Esophagus squamous epithelium (tissue), 5 donors: ENCODE measurements around the gene ISL2. TPM values are rescaled to one million over a fixed set of nuclear protein-coding genes. Genes with fewer than 3 reads are reported as not detected.

Source experiments
- DNase-seq: peaks from one replicate; lab custom pipeline; 2025; lab: John Stamatoyannopoulos, UW
- H3K27ac ChIP-seq, 4 donors: fragments of 200-600 bp; sonication (generic); one replicate each; pipeline ENCODE4 v1.5.1; 2016 to 2019; ENCODE audit warnings: mild to moderate bottlenecking in 1 of 4
- H3K27me3 ChIP-seq, 4 donors: fragments of 200-600 bp; sonication (generic); 1 replicate in 3 of 4; 2 replicates in 1 of 4; pipeline versions ENCODE4 v1.5.1 to v1.6.0; 2017 to 2021; ENCODE audit warnings: antibody characterized with exemption in 1 of 4
- H3K36me3 ChIP-seq, 3 donors: fragments of 200-600 bp; sonication (generic); one replicate each; pipeline ENCODE4 v1.5.1; 2016 to 2019
- H3K4me1 ChIP-seq, 3 donors: fragments of 200-600 bp; sonication (generic); one replicate each; pipeline ENCODE4 v1.5.1; 2017 to 2019
- H3K4me3 ChIP-seq, 4 donors: fragments of 200-600 bp; sonication (generic); 1 replicate in 3 of 4; 2 replicates in 1 of 4; pipeline ENCODE4 v1.5.1; 2016 to 2019; ENCODE audit warnings: mild to moderate bottlenecking in 2 of 4, moderate library complexity in 1 of 4
- H3K9me3 ChIP-seq, 3 donors: fragments of 200-600 bp; sonication (generic); one replicate each; pipeline ENCODE4 v1.5.1; 2016 to 2019
- POLR2A ChIP-seq, 4 donors: fragments of 450-650 bp; IDR thresholded peaks; one replicate each; pipeline ENCODE4 v1.6.1; 2017; ENCODE audit warnings: antibody characterized with exemption in 4 of 4, mild to moderate bottlenecking in 4 of 4, moderate library complexity in 3 of 4
- WGBS, 2 donors: methylation state at CpG; one replicate each; pipeline ENCODE4 v1.1.5; 2018; 5-methylcytosine and 5-hydroxymethylcytosine counted together
- intact Hi-C: fragments of 100-400 bp; cut with DNase I; formaldehyde crosslinking; loops from one replicate; pipeline ENCODE4 v1.15.0; 2022
- total RNA-seq, 4 donors: library from RNA; depleted of rRNA; stranded (reverse); fragments of >200 nt; gene quantifications; one replicate each; pipeline ENCODE4 v1.1.0, GENCODE V29; 2016
- TF ChIP-seq, protein P1 (sequence below), 6 experiments: fragments of 450-650 bp in 4 of 6; fragments of 200-600 bp in 2 of 6; sonication (generic) in 2 of 6; IDR thresholded peaks; one replicate each; pipeline ENCODE4 v1.5.1; 2016 to 2019; ENCODE audit warnings: antibody characterized with exemption in 6 of 6, mild to moderate bottlenecking in 4 of 6, moderate library complexity in 4 of 6
- donor health status: DM: yes; HTN: yes; CAD: no.

Gene ISL2
- total RNA-seq, 4 donors from 2014 or later = 0.22 to 0.95 (median 0.70) TPM; not detected in 1

DNA sequence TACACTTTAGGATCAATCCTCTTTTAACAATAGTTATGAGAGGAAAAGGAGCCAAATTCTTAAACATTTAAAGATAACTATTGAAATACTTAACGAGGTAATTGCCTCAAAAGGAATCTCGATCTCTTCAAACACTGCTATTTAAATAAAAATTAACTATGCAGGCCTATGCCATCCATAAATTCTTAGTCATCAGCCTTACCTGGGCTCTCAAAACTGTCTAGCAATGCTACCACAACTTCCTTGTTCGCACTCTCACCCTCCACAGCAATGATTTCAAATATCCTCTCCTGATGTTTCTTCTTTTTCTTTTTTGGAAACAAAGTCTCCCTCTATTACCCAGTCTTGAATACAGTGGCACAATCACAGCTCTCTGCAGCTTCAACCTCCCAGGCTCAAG, 37.6 kb upstream of the ISL2 start:
- no peak for DNase-seq
- intact Hi-C loops = no loop called here
- H3K4me3 ChIP-seq = no peak overlapping the region
- no peaks in the 10 kb centered on the region for H3K36me3 ChIP-seq
- no peak overlapping the region for H3K27ac ChIP-seq
- no peaks in the 10 kb centered on the region for H3K27me3 ChIP-seq
- no peaks in the 10 kb centered on the region for H3K9me3 ChIP-seq
- TF ChIP-seq POLR2A (IDR thresholded peaks at IDR 0.05) = no peak
- TF ChIP-seq, protein P1, sequence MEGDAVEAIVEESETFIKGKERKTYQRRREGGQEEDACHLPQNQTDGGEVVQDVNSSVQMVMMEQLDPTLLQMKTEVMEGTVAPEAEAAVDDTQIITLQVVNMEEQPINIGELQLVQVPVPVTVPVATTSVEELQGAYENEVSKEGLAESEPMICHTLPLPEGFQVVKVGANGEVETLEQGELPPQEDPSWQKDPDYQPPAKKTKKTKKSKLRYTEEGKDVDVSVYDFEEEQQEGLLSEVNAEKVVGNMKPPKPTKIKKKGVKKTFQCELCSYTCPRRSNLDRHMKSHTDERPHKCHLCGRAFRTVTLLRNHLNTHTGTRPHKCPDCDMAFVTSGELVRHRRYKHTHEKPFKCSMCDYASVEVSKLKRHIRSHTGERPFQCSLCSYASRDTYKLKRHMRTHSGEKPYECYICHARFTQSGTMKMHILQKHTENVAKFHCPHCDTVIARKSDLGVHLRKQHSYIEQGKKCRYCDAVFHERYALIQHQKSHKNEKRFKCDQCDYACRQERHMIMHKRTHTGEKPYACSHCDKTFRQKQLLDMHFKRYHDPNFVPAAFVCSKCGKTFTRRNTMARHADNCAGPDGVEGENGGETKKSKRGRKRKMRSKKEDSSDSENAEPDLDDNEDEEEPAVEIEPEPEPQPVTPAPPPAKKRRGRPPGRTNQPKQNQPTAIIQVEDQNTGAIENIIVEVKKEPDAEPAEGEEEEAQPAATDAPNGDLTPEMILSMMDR (IDR thresholded peaks at IDR 0.05) = no peak
- 72 to 82% methylated on average over 3 of the region's 3 CpGs for WGBS, 2 donors
- H3K4me1 ChIP-seq = peaks cover 0 to 22% (median 3%) of the 10 kb centered on the region in 3 donors

DNA sequence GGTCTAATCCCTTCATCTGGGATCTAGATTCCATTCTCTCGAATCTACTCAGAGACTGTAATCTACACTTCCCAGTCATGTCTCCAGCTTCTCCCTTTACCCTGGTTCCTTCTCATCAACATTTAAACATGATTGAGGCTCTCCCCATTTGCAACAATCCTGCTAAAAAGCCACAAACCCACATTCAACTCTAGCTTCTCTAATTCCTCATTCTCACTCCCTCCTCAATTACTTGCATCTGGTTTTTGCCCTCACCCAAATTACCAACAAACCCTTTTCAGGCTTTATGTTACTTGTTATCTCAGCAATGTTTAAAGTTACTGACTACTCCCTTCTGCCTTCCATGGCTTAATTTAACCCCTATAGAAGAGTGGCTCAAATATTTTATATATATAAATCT, 36.8 kb upstream of the ISL2 start:
- no peak overlapping the region for H3K4me3 ChIP-seq
- TF ChIP-seq POLR2A (IDR thresholded peaks at IDR 0.05) = no peak
- TF ChIP-seq, protein P1 (IDR thresholded peaks at IDR 0.05) = no peak
- H3K4me1 ChIP-seq = peaks cover 0 to 16% (median 3%) of the 10 kb centered on the region in 3 donors
- 64 to 89% methylated on average over 1 of the region's 1 CpG for WGBS, 2 donors
- no peaks in the 10 kb centered on the region for H3K36me3 ChIP-seq
- H3K9me3 ChIP-seq = no peaks in the 10 kb centered on the region
- H3K27ac ChIP-seq = no peak overlapping the region
- no peaks in the 10 kb centered on the region for H3K27me3 ChIP-seq
- DNase-seq = no peak
- intact Hi-C loops = no loop called here

GRCh38 chr15:76303909-76304308, 32.7 kb upstream of the ISL2 start:
- Histone ChIP-seq H3K27ac (no peak overlapping the region), H3K9me3 (no peaks in the 10 kb centered on the region), H3K36me3 (no peaks in the 10 kb centered on the region), H3K27me3 (no peaks in the 10 kb centered on the region), H3K4me1 (peaks cover 0 to 20% (median 3%) of the 10 kb centered on the region in 3 donors), H3K4me3 (no peak overlapping the region)
- 74 to 82% methylated on average over 1 of the region's 1 CpG for WGBS, 2 donors
- no peak for TF ChIP-seq POLR2A (IDR thresholded peaks at IDR 0.05)
- TF ChIP-seq, protein P1 (IDR thresholded peaks at IDR 0.05) = no peak
- intact Hi-C loops = no loop called here
- no peak for DNase-seq

DNA sequence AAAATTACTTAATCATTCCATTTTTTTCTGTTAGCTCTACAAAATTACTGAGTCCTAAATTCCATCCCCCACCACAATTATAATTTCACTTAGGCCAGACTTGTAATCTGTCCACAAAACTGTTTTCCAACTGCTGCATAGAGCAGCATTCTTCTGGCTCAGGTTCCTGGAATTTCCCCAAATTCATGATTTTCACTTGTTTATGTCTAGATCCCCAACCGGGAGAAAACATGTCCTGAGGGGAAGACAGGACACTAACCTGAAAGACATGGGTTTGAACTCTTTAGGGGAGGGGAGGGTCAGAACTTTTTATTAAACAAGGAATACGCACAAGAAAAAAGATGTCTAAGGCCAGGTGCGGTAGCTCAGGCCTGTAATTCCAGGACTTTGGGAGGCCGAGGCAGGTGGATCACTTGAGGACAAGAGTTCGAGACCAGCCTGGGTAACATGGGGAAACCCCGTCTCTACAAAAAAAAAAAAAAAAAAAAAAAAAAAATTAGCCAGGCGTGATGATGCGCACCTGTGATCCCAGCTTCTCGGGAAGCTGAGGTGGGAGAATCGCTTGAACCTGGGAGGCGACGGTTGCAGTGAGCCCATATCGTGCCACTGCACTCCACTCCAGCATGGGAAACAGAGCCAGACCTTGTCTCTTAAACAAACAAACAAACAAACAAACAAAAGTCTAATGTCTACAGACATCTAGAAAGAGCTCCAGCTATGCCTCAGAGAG, 26.8 kb upstream of the ISL2 start:
- TF ChIP-seq, protein P1 (IDR thresholded peaks at IDR 0.05) = no peak
- TF ChIP-seq POLR2A (IDR thresholded peaks at IDR 0.05) = no peak
- peak overlapping the region in 3 of 4 donors; percentile 74 to 91 (median 77) for H3K4me3 ChIP-seq
- 74 to 86% methylated on average over 10 to 13 of the region's 13 CpGs for WGBS, 2 donors
- H3K27ac ChIP-seq = no peak overlapping the region
- peaks cover 0 to 63% (median 8%) of the 10 kb centered on the region in 3 donors for H3K4me1 ChIP-seq
- H3K36me3 ChIP-seq = no peaks in the 10 kb centered on the region
- no peaks in the 10 kb centered on the region for H3K9me3 ChIP-seq
- intact Hi-C loops = no loop called here
- H3K27me3 ChIP-seq = no peaks in the 10 kb centered on the region
- DNase-seq = no peak

DNA sequence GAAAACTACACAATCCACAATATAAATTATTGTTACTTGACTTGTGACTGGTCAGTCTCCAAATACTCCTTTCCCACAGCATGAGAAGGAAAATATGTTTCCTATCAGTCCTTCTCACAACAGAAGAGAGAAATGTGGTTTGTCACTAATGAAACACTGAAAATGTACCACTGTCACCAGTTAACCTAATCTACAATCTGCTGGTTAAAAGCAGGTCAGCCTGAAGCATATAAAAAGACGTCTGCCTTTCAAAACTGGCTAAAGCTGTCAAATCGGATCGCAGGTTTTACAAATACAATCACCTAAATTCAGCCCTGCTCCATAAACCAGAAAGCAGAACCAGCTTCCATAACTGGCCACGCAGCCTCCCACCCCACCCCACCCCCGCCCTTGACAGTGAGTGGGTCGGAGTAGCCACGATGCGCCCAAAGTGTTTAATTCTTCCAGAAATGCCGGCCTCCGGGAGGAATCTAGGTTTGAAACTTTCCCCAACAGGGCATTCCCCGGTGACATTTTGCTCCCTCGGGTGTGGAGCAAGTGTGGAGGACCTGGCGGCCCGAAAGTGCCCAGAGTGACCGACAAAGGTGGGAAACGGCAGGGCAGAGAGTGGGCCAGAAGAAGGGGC, 26.0 kb upstream of the ISL2 start:
- Histone ChIP-seq H3K4me3 (peak overlapping the region; percentile 54 to 91 (median 76)), H3K9me3 (no peaks in the 10 kb centered on the region), H3K27me3 (no peaks in the 10 kb centered on the region), H3K27ac (peak overlapping the region; percentile 82 to 95 (median 88)), H3K4me1 (peaks cover 0 to 63% (median 8%) of the 10 kb centered on the region in 3 donors), H3K36me3 (no peaks in the 10 kb centered on the region)
- no peak for DNase-seq
- 1 to 3% methylated on average over 5 to 15 of the region's 16 CpGs for WGBS, 2 donors
- TF ChIP-seq POLR2A (IDR thresholded peaks at IDR 0.05) = no peak
- TF ChIP-seq, protein P1 (IDR thresholded peaks at IDR 0.05) = no peak
- intact Hi-C loops = no loop called here
